GM23338 (cell line): ENCODE data around the gene MED13L. TPM values are rescaled to one million over a fixed set of nuclear protein-coding genes. Genes with fewer than 3 reads are reported as not detected.

Source experiments
- ATAC-seq: fragments of 200-7000 bp; cut with Tn5 transposase; 3 replicates; pipeline ENCODE4 v1.9.1; 2020
- DNase-seq: peaks from one replicate; pipeline ENCODE4 v3.0.0-alpha.2; 2015; ENCODE audit warnings: low spot score
- H2AFZ ChIP-seq: fragments of 200-600 bp; sonication (generic); 2 replicates; pipeline ENCODE4 v1.8.0; 2016; ENCODE audit warnings: antibody characterized with exemption, mild to moderate bottlenecking, moderate library complexity
- H3F3A ChIP-seq: fragments of 200-600 bp; sonication (generic); replicated peaks from 2 replicates; pipeline ENCODE4 v1.8.0; 2017; ENCODE audit warnings: antibody characterized with exemption, mixed run types, low read depth
- H3K27ac ChIP-seq: fragments of 200-600 bp; sonication (generic); 2 replicates; pipeline ENCODE4 v1.6.1; 2016; ENCODE audit warnings: low read depth
- H3K27me3 ChIP-seq: fragments of 200-600 bp; sonication (generic); 2 replicates; pipeline ENCODE4 v1.8.0; 2016; ENCODE audit warnings: mild to moderate bottlenecking, mixed run types, moderate library complexity; ENCODE audit not compliant: insufficient read depth
- H3K36me3 ChIP-seq: fragments of 200-600 bp; sonication (generic); 2 replicates; pipeline ENCODE4 v1.8.0; 2016; ENCODE audit warnings: mild to moderate bottlenecking; ENCODE audit not compliant: insufficient read depth
- H3K4me1 ChIP-seq: fragments of 200-600 bp; sonication (generic); 2 replicates; pipeline ENCODE4 v1.8.0; 2016; ENCODE audit warnings: mild to moderate bottlenecking, moderate library complexity; ENCODE audit not compliant: insufficient read depth
- H3K4me2 ChIP-seq: fragments of 200-600 bp; sonication (generic); 2 replicates; pipeline ENCODE4 v1.7.1; 2017; ENCODE audit warnings: mixed run types
- H3K4me3 ChIP-seq: fragments of 200-600 bp; sonication (generic); 2 replicates; pipeline ENCODE4 v1.6.1; 2016; ENCODE audit warnings: mixed run types
- H3K79me2 ChIP-seq: fragments of 200-600 bp; sonication (generic); replicated peaks from 2 replicates; pipeline ENCODE4 v1.8.0; 2017; ENCODE audit warnings: mild to moderate bottlenecking; ENCODE audit not compliant: insufficient read depth
- H3K9me2 ChIP-seq: fragments of 200-600 bp; sonication (generic); 2 replicates; pipeline ENCODE4 v1.8.0; 2017; ENCODE audit not compliant: insufficient read depth
- H4K20me1 ChIP-seq: fragments of 200-600 bp; sonication (generic); replicated peaks from 2 replicates; pipeline ENCODE4 v1.8.0; 2017; ENCODE audit warnings: mild to moderate bottlenecking; ENCODE audit not compliant: insufficient read depth
- H3K27ac Mint-ChIP-seq: 2 replicates; pipeline ENCODE4 v1.8.0; 2020; ENCODE audit warnings: inconsistent platforms, mild to moderate bottlenecking, moderate library complexity, mixed read lengths
- H3K27me3 Mint-ChIP-seq: 3 replicates; pipeline ENCODE4 v1.8.0; 2022; ENCODE audit warnings: low read depth, mild to moderate bottlenecking, moderate library complexity, mixed read lengths, inconsistent platforms; ENCODE audit not compliant: insufficient read depth, poor library complexity
- H3K36me3 Mint-ChIP-seq: 3 replicates; pipeline ENCODE4 v1.8.0; 2021; ENCODE audit warnings: low read depth, mild to moderate bottlenecking, inconsistent platforms, moderate library complexity, mixed read lengths
- H3K4me1 Mint-ChIP-seq: 3 replicates; pipeline ENCODE4 v1.8.0; 2020; ENCODE audit warnings: mild to moderate bottlenecking, inconsistent platforms, mixed read lengths
- H3K4me3 Mint-ChIP-seq: 3 replicates; pipeline ENCODE4 v1.8.0; 2021; ENCODE audit warnings: moderate library complexity, mild to moderate bottlenecking, inconsistent platforms, mixed read lengths
- H3K9me3 Mint-ChIP-seq: 3 replicates; pipeline ENCODE4 v1.8.0; 2020; ENCODE audit warnings: moderate library complexity, mild to moderate bottlenecking, inconsistent platforms, mixed read lengths
- EZH2phosphoT487 ChIP-seq: fragments of 200-600 bp; sonication (generic); IDR thresholded peaks from one replicate; pipeline ENCODE4 v1.8.1; 2018; ENCODE audit warnings: antibody characterized with exemption; ENCODE audit not compliant: unreplicated experiment
- STAT1 ChIP-seq: IDR thresholded peaks from one replicate; pipeline ENCODE4 v1.6.1; 2016; ENCODE audit warnings: antibody characterized with exemption; ENCODE audit not compliant: unreplicated experiment
- ZNF114 ChIP-seq: fragments of 250-450 bp; sonication (Bioruptor Pico); IDR thresholded peaks from 2 replicates; pipeline ENCODE4 v1.5.0; 2020; ENCODE audit warnings: mild to moderate bottlenecking, moderate library complexity
- polyA plus RNA-seq: library from polyadenylated mRNA; unstranded; fragments of >200 nt; fragmentation: Nextera tagmentation; extraction: Ambion mirVana; gene quantifications from 2 replicates; pipeline ENCODE4 v1.2.1, GENCODE V29; 2016
- total RNA-seq: library from RNA; depleted of rRNA; stranded (reverse); fragments of >200 nt; shearing (Covaris generic); gene quantifications from 2 replicates; pipeline ENCODE4 v1.2.3, GENCODE V29; 2014
- TF ChIP-seq, protein P1 (sequence below): IDR thresholded peaks from one replicate; pipeline ENCODE4 v1.6.1; 2018; ENCODE audit warnings: antibody characterized with exemption; ENCODE audit not compliant: unreplicated experiment
- TF ChIP-seq, protein P2 (sequence below): IDR thresholded peaks from 2 replicates; pipeline ENCODE4 v1.6.1; 2016; ENCODE audit warnings: antibody characterized with exemption
- TF ChIP-seq, protein P3 (sequence below): fragments of 250-450 bp; sonication (Bioruptor Pico); IDR thresholded peaks from 2 replicates; pipeline ENCODE4 v1.5.0; 2020; ENCODE audit warnings: mild to moderate bottlenecking, moderate library complexity

MED13L gene
- total and polyA plus RNA-seq, 2 experiments from 2014 or later = 20.9 to 73.6 TPM

DNA sequence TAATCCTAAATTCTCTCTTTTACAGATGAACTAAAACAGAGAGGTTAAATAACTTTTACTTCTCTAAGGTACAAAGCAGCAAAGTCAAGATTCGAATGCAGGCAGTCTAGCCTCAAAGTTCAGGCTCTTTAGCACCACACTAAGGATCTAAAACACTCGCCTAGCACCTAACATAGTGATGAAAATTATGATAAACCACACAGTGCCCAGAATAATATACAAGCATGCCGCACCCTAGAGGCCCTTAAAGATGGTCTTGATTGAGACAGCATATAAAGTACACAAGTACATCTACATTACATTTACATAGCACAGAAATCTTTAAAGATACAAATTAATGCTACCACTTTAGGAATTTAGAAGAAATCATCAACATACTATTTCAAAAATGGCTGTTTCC lies 207.0 kb downstream of the MED13L start (continued):
- TF ChIP-seq, protein P1, sequence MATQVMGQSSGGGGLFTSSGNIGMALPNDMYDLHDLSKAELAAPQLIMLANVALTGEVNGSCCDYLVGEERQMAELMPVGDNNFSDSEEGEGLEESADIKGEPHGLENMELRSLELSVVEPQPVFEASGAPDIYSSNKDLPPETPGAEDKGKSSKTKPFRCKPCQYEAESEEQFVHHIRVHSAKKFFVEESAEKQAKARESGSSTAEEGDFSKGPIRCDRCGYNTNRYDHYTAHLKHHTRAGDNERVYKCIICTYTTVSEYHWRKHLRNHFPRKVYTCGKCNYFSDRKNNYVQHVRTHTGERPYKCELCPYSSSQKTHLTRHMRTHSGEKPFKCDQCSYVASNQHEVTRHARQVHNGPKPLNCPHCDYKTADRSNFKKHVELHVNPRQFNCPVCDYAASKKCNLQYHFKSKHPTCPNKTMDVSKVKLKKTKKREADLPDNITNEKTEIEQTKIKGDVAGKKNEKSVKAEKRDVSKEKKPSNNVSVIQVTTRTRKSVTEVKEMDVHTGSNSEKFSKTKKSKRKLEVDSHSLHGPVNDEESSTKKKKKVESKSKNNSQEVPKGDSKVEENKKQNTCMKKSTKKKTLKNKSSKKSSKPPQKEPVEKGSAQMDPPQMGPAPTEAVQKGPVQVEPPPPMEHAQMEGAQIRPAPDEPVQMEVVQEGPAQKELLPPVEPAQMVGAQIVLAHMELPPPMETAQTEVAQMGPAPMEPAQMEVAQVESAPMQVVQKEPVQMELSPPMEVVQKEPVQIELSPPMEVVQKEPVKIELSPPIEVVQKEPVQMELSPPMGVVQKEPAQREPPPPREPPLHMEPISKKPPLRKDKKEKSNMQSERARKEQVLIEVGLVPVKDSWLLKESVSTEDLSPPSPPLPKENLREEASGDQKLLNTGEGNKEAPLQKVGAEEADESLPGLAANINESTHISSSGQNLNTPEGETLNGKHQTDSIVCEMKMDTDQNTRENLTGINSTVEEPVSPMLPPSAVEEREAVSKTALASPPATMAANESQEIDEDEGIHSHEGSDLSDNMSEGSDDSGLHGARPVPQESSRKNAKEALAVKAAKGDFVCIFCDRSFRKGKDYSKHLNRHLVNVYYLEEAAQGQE = no peak

DNA sequence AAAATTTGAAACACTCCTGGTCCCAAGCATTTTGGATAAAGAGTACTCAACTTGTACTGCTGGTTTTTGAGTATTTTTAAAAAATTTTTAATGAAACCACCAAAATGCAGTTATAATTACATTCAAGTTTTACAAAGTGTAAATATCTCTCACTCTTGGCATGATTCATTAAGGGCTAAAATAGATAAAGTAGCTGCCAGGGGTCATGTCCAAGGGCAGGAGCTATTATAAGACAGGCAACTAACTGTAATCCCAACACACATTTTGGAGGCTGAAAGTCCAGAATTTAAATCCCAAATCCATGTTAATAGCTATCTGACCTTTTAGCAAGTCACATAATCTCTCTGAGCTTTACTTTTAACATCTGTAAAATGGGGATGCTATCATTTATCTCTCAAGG lies 207.6 kb downstream of the MED13L start:
- Histone ChIP-seq H3K79me2 (peaks cover 41% of the 10 kb centered on the region), H3K27ac (no peak overlapping the region), H3F3A (no peaks in the 10 kb centered on the region), H3K4me3 (no peak overlapping the region), H4K20me1 (0 out of 2 replicates have a peak, but pooled peaks cover 4% of the 10 kb centered on the region), H3K4me1 (peaks cover 24% of the 10 kb centered on the region), H2AFZ (no peak overlapping the region), H3K9me2 (no peaks in the 10 kb centered on the region), H3K4me2 (no peak overlapping the region), H3K27me3 (no peaks in the 10 kb centered on the region), H3K36me3 (no peaks in the 10 kb centered on the region)
- no peaks in the 10 kb centered on the region for H3K36me3 Mint-ChIP-seq
- H3K27ac Mint-ChIP-seq = no peak overlapping the region
- peaks cover 26% of the 10 kb centered on the region for H3K4me1 Mint-ChIP-seq
- H3K4me3 Mint-ChIP-seq = no peak overlapping the region
- no peaks in the 10 kb centered on the region for H3K9me3 Mint-ChIP-seq
- TF ChIP-seq EZH2phosphoT487 (no peak), ZNF114 (no peak), STAT1 (no peak)
- TF ChIP-seq, protein P2, sequence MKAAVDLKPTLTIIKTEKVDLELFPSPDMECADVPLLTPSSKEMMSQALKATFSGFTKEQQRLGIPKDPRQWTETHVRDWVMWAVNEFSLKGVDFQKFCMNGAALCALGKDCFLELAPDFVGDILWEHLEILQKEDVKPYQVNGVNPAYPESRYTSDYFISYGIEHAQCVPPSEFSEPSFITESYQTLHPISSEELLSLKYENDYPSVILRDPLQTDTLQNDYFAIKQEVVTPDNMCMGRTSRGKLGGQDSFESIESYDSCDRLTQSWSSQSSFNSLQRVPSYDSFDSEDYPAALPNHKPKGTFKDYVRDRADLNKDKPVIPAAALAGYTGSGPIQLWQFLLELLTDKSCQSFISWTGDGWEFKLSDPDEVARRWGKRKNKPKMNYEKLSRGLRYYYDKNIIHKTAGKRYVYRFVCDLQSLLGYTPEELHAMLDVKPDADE = no peak
- TF ChIP-seq, protein P3, sequence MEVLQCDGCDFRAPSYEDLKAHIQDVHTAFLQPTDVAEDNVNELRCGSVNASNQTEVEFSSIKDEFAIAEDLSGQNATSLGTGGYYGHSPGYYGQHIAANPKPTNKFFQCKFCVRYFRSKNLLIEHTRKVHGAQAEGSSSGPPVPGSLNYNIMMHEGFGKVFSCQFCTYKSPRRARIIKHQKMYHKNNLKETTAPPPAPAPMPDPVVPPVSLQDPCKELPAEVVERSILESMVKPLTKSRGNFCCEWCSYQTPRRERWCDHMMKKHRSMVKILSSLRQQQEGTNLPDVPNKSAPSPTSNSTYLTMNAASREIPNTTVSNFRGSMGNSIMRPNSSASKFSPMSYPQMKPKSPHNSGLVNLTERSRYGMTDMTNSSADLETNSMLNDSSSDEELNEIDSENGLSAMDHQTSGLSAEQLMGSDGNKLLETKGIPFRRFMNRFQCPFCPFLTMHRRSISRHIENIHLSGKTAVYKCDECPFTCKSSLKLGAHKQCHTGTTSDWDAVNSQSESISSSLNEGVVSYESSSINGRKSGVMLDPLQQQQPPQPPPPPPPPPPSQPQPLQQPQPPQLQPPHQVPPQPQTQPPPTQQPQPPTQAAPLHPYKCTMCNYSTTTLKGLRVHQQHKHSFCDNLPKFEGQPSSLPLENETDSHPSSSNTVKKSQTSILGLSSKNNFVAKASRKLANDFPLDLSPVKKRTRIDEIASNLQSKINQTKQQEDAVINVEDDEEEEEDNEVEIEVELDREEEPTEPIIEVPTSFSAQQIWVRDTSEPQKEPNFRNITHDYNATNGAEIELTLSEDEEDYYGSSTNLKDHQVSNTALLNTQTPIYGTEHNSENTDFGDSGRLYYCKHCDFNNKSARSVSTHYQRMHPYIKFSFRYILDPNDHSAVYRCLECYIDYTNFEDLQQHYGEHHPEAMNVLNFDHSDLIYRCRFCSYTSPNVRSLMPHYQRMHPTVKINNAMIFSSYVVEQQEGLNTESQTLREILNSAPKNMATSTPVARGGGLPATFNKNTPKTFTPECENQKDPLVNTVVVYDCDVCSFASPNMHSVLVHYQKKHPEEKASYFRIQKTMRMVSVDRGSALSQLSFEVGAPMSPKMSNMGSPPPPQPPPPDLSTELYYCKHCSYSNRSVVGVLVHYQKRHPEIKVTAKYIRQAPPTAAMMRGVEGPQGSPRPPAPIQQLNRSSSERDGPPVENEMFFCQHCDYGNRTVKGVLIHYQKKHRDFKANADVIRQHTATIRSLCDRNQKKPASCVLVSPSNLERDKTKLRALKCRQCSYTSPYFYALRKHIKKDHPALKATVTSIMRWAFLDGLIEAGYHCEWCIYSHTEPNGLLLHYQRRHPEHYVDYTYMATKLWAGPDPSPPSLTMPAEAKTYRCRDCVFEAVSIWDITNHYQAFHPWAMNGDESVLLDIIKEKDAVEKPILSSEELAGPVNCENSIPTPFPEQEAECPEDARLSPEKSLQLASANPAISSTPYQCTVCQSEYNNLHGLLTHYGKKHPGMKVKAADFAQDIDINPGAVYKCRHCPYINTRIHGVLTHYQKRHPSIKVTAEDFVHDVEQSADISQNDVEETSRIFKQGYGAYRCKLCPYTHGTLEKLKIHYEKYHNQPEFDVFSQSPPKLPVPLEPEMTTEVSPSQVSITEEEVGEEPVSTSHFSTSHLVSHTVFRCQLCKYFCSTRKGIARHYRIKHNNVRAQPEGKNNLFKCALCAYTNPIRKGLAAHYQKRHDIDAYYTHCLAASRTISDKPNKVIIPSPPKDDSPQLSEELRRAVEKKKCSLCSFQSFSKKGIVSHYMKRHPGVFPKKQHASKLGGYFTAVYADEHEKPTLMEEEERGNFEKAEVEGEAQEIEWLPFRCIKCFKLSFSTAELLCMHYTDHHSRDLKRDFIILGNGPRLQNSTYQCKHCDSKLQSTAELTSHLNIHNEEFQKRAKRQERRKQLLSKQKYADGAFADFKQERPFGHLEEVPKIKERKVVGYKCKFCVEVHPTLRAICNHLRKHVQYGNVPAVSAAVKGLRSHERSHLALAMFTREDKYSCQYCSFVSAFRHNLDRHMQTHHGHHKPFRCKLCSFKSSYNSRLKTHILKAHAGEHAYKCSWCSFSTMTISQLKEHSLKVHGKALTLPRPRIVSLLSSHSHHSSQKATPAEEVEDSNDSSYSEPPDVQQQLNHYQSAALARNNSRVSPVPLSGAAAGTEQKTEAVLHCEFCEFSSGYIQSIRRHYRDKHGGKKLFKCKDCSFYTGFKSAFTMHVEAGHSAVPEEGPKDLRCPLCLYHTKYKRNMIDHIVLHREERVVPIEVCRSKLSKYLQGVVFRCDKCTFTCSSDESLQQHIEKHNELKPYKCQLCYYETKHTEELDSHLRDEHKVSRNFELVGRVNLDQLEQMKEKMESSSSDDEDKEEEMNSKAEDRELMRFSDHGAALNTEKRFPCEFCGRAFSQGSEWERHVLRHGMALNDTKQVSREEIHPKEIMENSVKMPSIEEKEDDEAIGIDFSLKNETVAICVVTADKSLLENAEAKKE (CRISPR knock-in tag) = no peak
- DNase-seq = no peak
- no peak for ATAC-seq
- no peaks in the 10 kb centered on the region for H3K27me3 Mint-ChIP-seq
